ENCODE data around the gene SUV39H1.
A peak's percentile ranks its signal among the peaks of the same experiment; 100 is the strongest.
"Not testable (repeated sequence)": the region's sequence is repeated elsewhere in the genome, so short reads cannot be mapped to it uniquely, and the experiment has no call there.

The SUV39H1 gene

DNA sequence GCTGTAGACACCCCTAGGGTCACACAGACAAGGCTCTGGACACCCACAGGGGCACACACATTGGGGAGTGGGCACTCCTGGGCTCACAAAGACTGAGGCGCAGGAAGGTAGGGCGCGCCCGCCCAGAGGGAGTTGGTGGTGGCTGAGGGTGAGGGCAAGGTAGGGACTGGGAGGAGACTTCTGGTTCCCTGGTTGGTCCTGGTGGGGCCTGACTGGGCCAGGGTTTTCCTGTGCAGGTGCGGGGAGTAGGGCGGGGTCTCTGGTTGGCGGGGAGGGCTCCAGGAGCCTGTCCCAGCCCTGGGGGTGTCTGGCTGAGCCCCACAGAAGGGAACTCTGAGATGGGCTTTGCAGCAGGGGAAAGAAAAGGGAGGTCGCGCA, 19.7 kb upstream of the SUV39H1 start:
- DNase-seq, result peak in 1 of 3 donors; percentile 42
- H3K4me1 ChIP-seq (ENCODE audit: control extremely low read depth in 1 of 4, control insufficient read depth in 4 of 4, insufficient read depth in 4 of 4, low read length in 3 of 4), result peaks cover 0 to 35% (median 19%) of the 10 kb centered on the region in 4 experiments
- H3K36me3 ChIP-seq (ENCODE audit: control insufficient read depth in 4 of 4, insufficient read depth in 4 of 4, low read length in 3 of 4), result no peaks in the 10 kb centered on the region
- H3K9me3 ChIP-seq (ENCODE audit: control extremely low read depth in 1 of 5, control insufficient read depth in 4 of 5, insufficient read depth in 2 of 5, low read depth in 1 of 5, low read length in 4 of 5), result peaks cover 0 to 2% (median 0%) of the 10 kb centered on the region in 5 experiments
- 22% methylated on average over 3 of the region's 9 CpGs for WGBS (ENCODE audit: insufficient coverage)
- peak overlapping the region; percentile 59 to 83 (median 72) for H3K4me3 ChIP-seq (ENCODE audit: control insufficient read depth in 1 of 7, extremely low read depth in 1 of 7, insufficient read depth in 4 of 7, low read depth in 2 of 7, low read length in 6 of 7)
- H3K27ac ChIP-seq (ENCODE audit: insufficient read depth in 1 of 2, low read depth in 1 of 2, low read length in 2 of 2, poor library complexity in 1 of 2, severe bottlenecking in 2 of 2), result peak overlapping the region; percentile 40 to 84
- ChIA-PET CTCF (interaction anchor here (0.7 to 1.4 kb wide), 2 partner anchors 9 to 19 kb away, joined by 3 to 4 read pairs; partner anchors contain the start of gene SUV39H1), POLR2A (interaction anchor here (0.6 kb wide), 2 partner anchors 116 to 125 kb away, joined by 3 read pairs; partner anchors contain the start of gene HDAC6)
- H3K27me3 ChIP-seq (replicated peaks in 2 of 5; ENCODE audit: control insufficient read depth in 4 of 5, insufficient read depth in 5 of 5, low read length in 4 of 5), result no peaks in the 10 kb centered on the region

DNA sequence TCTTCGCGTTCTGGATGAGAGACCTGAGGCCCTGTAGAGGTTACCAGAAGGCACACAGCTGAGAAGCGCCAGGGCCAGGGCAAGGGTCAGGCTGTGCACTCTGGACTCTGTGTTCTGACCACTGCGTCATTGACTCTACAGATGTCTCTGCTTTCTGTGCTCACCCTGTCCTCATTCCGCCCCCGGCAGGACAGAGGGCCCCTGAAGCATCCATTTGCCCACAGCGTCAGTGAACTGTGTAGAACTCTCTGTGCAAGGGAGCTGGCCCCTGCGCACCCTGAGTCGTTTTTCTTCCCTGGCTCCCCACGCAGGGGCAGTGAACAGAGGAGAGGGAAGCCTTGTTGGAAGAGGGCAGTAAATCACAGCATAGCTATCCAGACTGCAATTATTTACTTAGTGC, 19.0 kb upstream of the SUV39H1 start:
- POLR2A ChIA-PET, result no interaction called here
- peaks cover 0 to 41% (median 24%) of the 10 kb centered on the region in 4 experiments for H3K4me1 ChIP-seq (ENCODE audit: control extremely low read depth in 1 of 4, control insufficient read depth in 4 of 4, insufficient read depth in 4 of 4, low read length in 3 of 4)
- no peak for DNase-seq
- peak overlapping the region in 6 of 7 experiments; percentile 61 to 83 (median 72) for H3K4me3 ChIP-seq (ENCODE audit: control insufficient read depth in 1 of 7, extremely low read depth in 1 of 7, insufficient read depth in 4 of 7, low read depth in 2 of 7, low read length in 6 of 7)
- H3K9me3 ChIP-seq (ENCODE audit: control extremely low read depth in 1 of 5, control insufficient read depth in 4 of 5, insufficient read depth in 2 of 5, low read depth in 1 of 5, low read length in 4 of 5), result peaks cover 0 to 2% (median 0%) of the 10 kb centered on the region in 5 experiments
- 53% methylated on average over 3 of the region's 10 CpGs for WGBS (ENCODE audit: insufficient coverage)
- CTCF ChIA-PET, result interaction anchor here (0.7 to 1.4 kb wide), 2 partner anchors 10 to 19 kb away, joined by 3 to 4 read pairs; partner anchors contain the start of gene SUV39H1
- H3K27ac ChIP-seq (ENCODE audit: insufficient read depth in 1 of 2, low read depth in 1 of 2, low read length in 2 of 2, poor library complexity in 1 of 2, severe bottlenecking in 2 of 2), result peak overlapping the region; percentile 40 to 84
- no peaks in the 10 kb centered on the region for H3K27me3 ChIP-seq (replicated peaks in 2 of 5; ENCODE audit: control insufficient read depth in 4 of 5, insufficient read depth in 5 of 5, low read length in 4 of 5)
- no peaks in the 10 kb centered on the region for H3K36me3 ChIP-seq (ENCODE audit: control insufficient read depth in 4 of 4, insufficient read depth in 4 of 4, low read length in 3 of 4)

DNA sequence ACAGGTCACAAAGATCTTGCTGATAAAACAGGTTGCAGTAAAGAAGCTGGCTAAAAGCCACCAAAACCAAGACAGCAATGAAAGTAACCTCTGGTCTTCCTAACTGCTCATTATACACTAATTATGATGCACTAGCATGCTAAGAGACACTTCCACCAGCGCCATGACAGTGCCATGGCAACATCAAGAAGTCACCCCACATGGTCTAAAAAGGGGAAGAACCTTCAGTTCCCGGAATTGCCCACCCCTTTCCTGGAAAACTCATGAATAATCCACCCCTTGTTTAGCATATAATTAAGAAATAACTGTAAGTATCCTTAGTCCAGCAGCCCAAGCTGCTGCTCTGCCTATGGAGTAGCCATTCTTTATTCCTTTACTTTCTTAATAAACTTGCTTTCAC, 16.1 kb upstream of the SUV39H1 start:
- WGBS (ENCODE audit: insufficient coverage), result 0% methylated on average over 1 of the region's 2 CpGs
- peak overlapping the region in 1 of 2 experiments; percentile 64 for H3K27ac ChIP-seq (ENCODE audit: insufficient read depth in 1 of 2, low read depth in 1 of 2, low read length in 2 of 2, poor library complexity in 1 of 2, severe bottlenecking in 2 of 2)
- H3K36me3 ChIP-seq (ENCODE audit: control insufficient read depth in 4 of 4, insufficient read depth in 4 of 4, low read length in 3 of 4); POLR2A ChIA-PET; H3K27me3 ChIP-seq (replicated peaks in 2 of 5; ENCODE audit: control insufficient read depth in 4 of 5, insufficient read depth in 5 of 5, low read length in 4 of 5); H3K9me3 ChIP-seq (ENCODE audit: control extremely low read depth in 1 of 5, control insufficient read depth in 4 of 5, insufficient read depth in 2 of 5, low read depth in 1 of 5, low read length in 4 of 5); H3K4me3 ChIP-seq (ENCODE audit: control insufficient read depth in 1 of 7, extremely low read depth in 1 of 7, insufficient read depth in 4 of 7, low read depth in 2 of 7, low read length in 6 of 7): not testable (repeated sequence)
- peak; percentile 68 to 88 (median 82) for DNase-seq
- CTCF ChIA-PET, result interaction anchor here (1.4 kb wide), 1 partner anchor 32 kb away, joined by 4 read pairs; no protein-coding TSS in a partner anchor
- H3K4me1 ChIP-seq (ENCODE audit: control extremely low read depth in 1 of 4, control insufficient read depth in 4 of 4, insufficient read depth in 4 of 4, low read length in 3 of 4), result peaks cover 2 to 60% (median 47%) of the 10 kb centered on the region in 4 experiments

DNA sequence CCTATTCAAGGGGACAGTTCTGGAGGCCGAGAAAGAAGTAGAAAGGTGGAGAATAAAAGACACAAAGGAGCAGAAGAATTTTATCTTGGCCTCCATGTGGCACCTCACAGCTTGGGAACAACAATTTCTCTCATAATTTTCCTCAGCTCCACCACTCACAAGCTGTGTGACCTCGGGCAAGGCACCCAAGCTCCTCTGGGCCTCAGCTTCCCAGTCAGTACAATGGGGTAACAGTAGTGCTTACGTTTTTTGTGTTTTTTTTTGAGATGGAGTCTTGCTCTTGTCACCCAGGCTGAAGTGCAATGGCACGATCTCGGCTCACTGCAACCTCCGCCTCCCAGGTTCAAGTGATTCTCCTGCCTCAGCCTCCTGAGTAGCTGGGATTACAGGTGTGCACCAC, 15.6 kb upstream of the SUV39H1 start:
- no CpG with 5 or more reads among the region's 6 CpGs for WGBS (ENCODE audit: insufficient coverage)
- POLR2A ChIA-PET; H3K36me3 ChIP-seq (ENCODE audit: control insufficient read depth in 4 of 4, insufficient read depth in 4 of 4, low read length in 3 of 4); H3K4me3 ChIP-seq (ENCODE audit: control insufficient read depth in 1 of 7, extremely low read depth in 1 of 7, insufficient read depth in 4 of 7, low read depth in 2 of 7, low read length in 6 of 7); H3K9me3 ChIP-seq (ENCODE audit: control extremely low read depth in 1 of 5, control insufficient read depth in 4 of 5, insufficient read depth in 2 of 5, low read depth in 1 of 5, low read length in 4 of 5); H3K27me3 ChIP-seq (replicated peaks in 2 of 5; ENCODE audit: control insufficient read depth in 4 of 5, insufficient read depth in 5 of 5, low read length in 4 of 5); DNase-seq: not testable (repeated sequence)
- CTCF ChIA-PET, result interaction anchor here (0.6 to 1.4 kb wide), 2 partner anchors 23 to 32 kb away, joined by 3 to 4 read pairs; no protein-coding TSS in a partner anchor
- H3K27ac ChIP-seq (ENCODE audit: insufficient read depth in 1 of 2, low read depth in 1 of 2, low read length in 2 of 2, poor library complexity in 1 of 2, severe bottlenecking in 2 of 2), result peak overlapping the region in 1 of 2 experiments; percentile 5
- peaks cover 2 to 60% (median 47%) of the 10 kb centered on the region in 4 experiments for H3K4me1 ChIP-seq (ENCODE audit: control extremely low read depth in 1 of 4, control insufficient read depth in 4 of 4, insufficient read depth in 4 of 4, low read length in 3 of 4)

DNA sequence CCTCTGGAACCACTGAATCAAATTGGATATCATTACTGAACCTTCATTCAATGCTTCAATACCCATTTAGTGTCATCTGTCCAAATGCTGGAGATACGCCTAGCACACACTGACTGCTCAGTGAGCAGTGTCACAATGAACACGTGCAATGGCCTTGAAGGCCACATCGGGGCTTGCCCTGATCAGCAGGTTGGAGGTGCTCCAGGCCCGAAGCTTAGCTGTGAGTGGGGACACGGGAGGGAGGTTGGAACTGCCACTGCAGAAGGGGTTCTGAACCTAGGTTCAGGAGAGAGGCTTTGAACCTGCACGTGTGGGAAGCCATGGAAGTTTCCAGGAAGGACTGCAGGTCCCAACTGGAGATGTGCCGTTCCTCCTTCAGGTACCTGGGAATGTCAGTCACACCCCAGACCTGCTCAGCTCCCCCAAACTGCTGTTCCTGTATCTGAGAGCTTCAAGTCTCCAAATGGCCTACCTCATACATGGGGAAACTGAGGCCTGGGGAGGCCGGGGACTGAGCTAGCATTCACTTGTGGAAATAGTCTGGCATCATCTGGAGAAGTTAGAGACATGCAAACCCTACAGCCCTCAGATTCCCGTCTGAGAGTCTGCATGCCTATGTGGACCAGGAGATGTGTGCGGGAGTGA, 14.9 kb upstream of the SUV39H1 start:
- Histone ChIP-seq H3K36me3 (ENCODE audit: control insufficient read depth in 4 of 4, insufficient read depth in 4 of 4, low read length in 3 of 4) (peaks cover 0 to 9% (median 5%) of the 10 kb centered on the region in 4 experiments), H3K4me1 (ENCODE audit: control extremely low read depth in 1 of 4, control insufficient read depth in 4 of 4, insufficient read depth in 4 of 4, low read length in 3 of 4) (peaks cover 4 to 60% (median 48%) of the 10 kb centered on the region in 4 experiments), H3K4me3 (ENCODE audit: control insufficient read depth in 1 of 7, extremely low read depth in 1 of 7, insufficient read depth in 4 of 7, low read depth in 2 of 7, low read length in 6 of 7) (no peak overlapping the region), H3K27ac (ENCODE audit: insufficient read depth in 1 of 2, low read depth in 1 of 2, low read length in 2 of 2, poor library complexity in 1 of 2, severe bottlenecking in 2 of 2) (no peak overlapping the region), H3K9me3 (ENCODE audit: control extremely low read depth in 1 of 5, control insufficient read depth in 4 of 5, insufficient read depth in 2 of 5, low read depth in 1 of 5, low read length in 4 of 5) (no peaks in the 10 kb centered on the region), H3K27me3 (replicated peaks in 2 of 5; ENCODE audit: control insufficient read depth in 4 of 5, insufficient read depth in 5 of 5, low read length in 4 of 5) (no peaks in the 10 kb centered on the region)
- ChIA-PET POLR2A (no interaction called here), CTCF (interaction anchor here (0.6 to 1.4 kb wide), 3 partner anchors 23 to 50 kb away, joined by 3 to 4 read pairs (median 3); no protein-coding TSS in a partner anchor)
- DNase-seq, result no peak
- WGBS (ENCODE audit: insufficient coverage), result 93% methylated on average over 10 of the region's 10 CpGs

DNA sequence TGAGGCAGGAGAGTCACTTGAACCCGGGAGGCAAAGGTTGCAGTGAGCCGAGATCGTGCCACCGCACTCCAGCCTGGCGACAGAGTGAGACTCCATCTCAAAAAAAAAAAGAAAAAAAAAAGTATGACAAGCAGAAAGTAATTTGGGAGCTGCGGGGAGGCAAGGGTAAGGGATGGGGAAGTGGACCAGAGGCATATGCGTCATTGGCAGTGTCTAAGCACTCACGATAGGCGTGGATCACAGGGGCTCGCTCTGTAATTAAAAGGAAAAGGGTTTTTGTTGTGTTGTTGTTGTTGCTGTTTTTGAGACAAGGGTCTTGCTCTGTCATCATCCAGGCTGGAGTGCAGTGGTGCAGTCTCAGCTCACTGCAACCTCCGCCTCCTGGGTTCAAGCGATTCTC, 13.7 kb upstream of the SUV39H1 start:
- peak in 2 of 3 donors; percentile 49 to 54 for DNase-seq
- CTCF ChIA-PET, result interaction anchor here (1.3 to 1.6 kb wide), 2 partner anchors 10 to 13 kb away, joined by 4 to 6 read pairs; no protein-coding TSS in a partner anchor
- not testable (repeated sequence) for H3K9me3 ChIP-seq (ENCODE audit: control extremely low read depth in 1 of 5, control insufficient read depth in 4 of 5, insufficient read depth in 2 of 5, low read depth in 1 of 5, low read length in 4 of 5); H3K27me3 ChIP-seq (replicated peaks in 2 of 5; ENCODE audit: control insufficient read depth in 4 of 5, insufficient read depth in 5 of 5, low read length in 4 of 5)
- H3K36me3 ChIP-seq (ENCODE audit: control insufficient read depth in 4 of 4, insufficient read depth in 4 of 4, low read length in 3 of 4), result peaks cover 2 to 20% (median 12%) of the 10 kb centered on the region in 4 experiments
- WGBS (ENCODE audit: insufficient coverage), result 60% methylated on average over 2 of the region's 12 CpGs
- peak overlapping the region in 1 of 2 experiments; percentile 74 for H3K27ac ChIP-seq (ENCODE audit: insufficient read depth in 1 of 2, low read depth in 1 of 2, low read length in 2 of 2, poor library complexity in 1 of 2, severe bottlenecking in 2 of 2)
- H3K4me3 ChIP-seq (ENCODE audit: control insufficient read depth in 1 of 7, extremely low read depth in 1 of 7, insufficient read depth in 4 of 7, low read depth in 2 of 7, low read length in 6 of 7), result peak overlapping the region in 1 of 7 experiments; percentile 73
- H3K4me1 ChIP-seq (ENCODE audit: control extremely low read depth in 1 of 4, control insufficient read depth in 4 of 4, insufficient read depth in 4 of 4, low read length in 3 of 4), result peaks cover 4 to 54% (median 42%) of the 10 kb centered on the region in 4 experiments
- POLR2A ChIA-PET, result interaction anchor here (0.7 kb wide), 1 partner anchor 116 kb away, joined by 4 read pairs; no protein-coding TSS in a partner anchor
